ENCODE measurements around the gene SEC23IP.

GRCh38 chr10:119849944-119850343 is 42.6 kb upstream of the SEC23IP start:
- TF ChIP-seq CTCF (IDR thresholded peaks at IDR 0.05), result no peak
- TF ChIP-seq EZH2 (IDR thresholded peaks at IDR 0.05), result no peak
